Loucy (cell line): ENCODE results near the gene CDH12.

Experiments used
- EZH2phosphoT487 ChIP-seq: fragments of 200-600 bp; IDR thresholded peaks from 2 replicates; pipeline ENCODE4 v1.6.1; 2018; ENCODE audit warnings: antibody characterized with exemption, mild to moderate bottlenecking, moderate library complexity, borderline replicate concordance
- TF ChIP-seq, protein P1 (sequence below): fragments of 200-600 bp; sonication (generic); conservative IDR thresholded peaks from 2 replicates; pipeline ENCODE4 v1.5.1; 2014; ENCODE audit warnings: mild to moderate bottlenecking, antibody characterized with exemption, low read length

DNA sequence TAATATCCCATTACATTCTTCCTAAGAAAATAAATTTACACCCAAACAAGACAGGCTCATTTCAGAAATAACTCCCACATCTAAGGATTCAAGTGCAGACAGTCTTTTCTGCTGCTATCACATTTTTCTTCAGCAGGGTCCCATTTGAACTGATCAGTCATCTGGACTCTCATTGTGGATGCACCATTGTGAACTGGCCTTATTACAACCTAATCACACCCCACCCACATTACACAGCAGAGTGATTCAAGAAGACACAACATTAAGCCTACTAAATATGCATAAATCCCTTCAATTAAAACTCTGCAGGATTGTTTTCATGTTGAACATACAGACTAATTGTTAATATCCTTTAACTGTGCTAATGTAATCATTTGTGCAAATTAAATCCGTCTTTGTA, 146.2 kb downstream of the CDH12 start:
- TF ChIP-seq, protein P1, sequence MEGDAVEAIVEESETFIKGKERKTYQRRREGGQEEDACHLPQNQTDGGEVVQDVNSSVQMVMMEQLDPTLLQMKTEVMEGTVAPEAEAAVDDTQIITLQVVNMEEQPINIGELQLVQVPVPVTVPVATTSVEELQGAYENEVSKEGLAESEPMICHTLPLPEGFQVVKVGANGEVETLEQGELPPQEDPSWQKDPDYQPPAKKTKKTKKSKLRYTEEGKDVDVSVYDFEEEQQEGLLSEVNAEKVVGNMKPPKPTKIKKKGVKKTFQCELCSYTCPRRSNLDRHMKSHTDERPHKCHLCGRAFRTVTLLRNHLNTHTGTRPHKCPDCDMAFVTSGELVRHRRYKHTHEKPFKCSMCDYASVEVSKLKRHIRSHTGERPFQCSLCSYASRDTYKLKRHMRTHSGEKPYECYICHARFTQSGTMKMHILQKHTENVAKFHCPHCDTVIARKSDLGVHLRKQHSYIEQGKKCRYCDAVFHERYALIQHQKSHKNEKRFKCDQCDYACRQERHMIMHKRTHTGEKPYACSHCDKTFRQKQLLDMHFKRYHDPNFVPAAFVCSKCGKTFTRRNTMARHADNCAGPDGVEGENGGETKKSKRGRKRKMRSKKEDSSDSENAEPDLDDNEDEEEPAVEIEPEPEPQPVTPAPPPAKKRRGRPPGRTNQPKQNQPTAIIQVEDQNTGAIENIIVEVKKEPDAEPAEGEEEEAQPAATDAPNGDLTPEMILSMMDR, result no peak
- TF ChIP-seq EZH2phosphoT487, result no peak
